Activated CD4-positive, alpha-beta T cell treated with anti-CD3 and anti-CD28 coated beads for 1 hour (primary cell): ENCODE results near the gene KLF7.

Experiments
- DNase-seq: peaks from one replicate; pipeline ENCODE4 v3.0.0-alpha.2; 2020

KLF7 gene

DNA sequence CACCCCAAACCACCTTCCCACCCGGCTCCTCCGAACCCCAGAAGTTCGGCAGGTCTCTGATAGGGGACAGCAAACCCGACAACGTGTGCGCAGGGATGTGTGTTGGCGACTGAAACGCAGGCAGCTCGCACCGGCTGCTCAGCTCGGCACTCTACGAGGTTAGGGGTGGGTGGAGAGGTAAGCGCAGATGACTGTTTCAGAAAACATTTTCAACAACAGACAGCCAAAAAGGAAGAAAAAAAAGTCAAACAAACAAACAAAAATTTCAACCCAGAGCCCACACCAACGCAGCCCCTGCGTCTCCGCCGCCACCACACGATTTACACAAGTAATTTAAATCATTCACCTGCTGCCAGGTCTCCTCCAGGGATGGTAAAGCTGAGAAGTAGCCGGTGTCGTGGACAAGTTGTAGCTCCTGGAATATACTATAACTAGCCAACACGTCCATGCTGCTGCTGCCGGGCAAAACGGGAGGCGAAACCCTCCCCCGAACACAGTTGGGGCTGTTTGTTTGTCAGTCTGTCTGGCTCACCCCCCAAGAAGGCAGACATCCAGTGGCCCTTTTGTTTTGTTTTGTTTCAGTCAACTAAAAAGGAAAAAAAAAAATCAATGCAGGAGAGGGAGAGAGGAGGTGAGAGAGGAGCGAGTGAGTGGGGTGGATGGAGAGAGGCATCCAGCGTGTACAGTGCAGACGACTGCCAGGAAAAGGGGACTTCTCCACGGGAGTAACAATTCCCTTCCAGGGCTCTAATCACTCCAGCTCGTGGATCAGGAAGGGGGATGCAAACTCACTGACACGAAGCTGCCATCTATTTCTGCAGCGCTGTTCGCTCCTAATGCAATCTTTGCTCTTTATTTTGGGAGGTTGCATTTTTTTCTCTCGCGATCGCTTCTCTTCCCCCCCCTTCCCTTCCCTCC lies at the start of gene KLF7:
TSS of gene KLF7 (minus strand) at position 828 of the 918 bp plus-strand sequence. CDS start at position 448, 380 bp downstream.
- DNase-seq, result peak; percentile 43

DNA sequence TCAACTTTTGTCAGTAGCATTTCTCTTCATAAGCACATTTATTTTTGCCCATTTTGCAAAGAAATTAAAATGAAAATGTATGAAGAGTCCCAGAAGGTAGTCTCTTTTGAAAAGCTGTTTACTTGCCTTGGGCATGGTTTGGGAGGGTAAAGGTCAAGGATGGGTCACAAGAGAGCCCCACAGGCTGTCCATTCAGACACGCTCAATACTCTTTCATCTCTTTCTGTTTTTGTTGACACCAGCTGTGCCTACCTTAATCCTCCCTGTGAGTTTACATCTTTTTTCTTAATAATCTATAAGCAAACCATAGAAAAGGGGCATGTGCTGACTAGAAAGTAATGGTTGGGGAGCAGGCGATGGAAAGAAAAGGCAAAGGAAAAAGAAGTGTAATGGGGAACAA lies 49.6 kb upstream of the KLF7 start:
- DNase-seq, result no peak

DNA sequence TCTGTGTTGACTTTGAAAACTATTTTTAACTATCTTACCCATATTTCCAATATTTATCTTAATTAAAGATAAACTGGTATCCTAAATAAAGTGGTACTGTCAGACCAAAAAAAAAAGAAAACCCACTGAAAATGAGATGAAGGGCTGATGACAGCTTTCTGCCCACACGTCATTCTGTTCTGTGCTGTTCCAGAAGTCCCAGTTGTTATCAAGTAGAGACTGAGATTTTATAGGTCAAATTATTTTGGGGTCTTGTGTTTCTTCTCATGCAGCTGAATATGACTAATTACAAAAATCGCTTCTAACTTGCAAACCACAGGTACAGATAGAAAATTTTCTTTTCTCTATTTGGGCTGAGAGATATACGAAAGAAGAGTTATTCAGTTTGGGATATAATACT lies 48.7 kb upstream of the KLF7 start:
- DNase-seq, result no peak

DNA sequence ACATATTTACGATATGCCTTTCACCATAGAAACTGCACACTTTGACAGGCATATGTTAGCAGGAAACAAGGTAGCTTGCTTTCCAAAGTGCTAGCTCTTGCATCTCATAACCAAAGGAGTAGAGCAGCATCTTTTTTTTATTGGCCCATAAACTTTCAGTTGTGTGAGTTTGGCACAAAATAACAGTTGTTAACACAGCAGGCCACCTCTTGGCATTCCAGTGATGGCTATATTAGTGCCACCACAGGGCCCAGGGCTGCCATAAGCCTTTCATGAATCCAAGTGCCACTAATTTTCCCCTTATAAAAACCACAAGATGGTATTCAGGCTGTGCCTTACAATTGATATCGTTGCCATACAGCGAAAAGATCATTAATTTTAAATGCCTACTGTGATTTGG lies 40.3 kb upstream of the KLF7 start:
- no peak for DNase-seq

DNA sequence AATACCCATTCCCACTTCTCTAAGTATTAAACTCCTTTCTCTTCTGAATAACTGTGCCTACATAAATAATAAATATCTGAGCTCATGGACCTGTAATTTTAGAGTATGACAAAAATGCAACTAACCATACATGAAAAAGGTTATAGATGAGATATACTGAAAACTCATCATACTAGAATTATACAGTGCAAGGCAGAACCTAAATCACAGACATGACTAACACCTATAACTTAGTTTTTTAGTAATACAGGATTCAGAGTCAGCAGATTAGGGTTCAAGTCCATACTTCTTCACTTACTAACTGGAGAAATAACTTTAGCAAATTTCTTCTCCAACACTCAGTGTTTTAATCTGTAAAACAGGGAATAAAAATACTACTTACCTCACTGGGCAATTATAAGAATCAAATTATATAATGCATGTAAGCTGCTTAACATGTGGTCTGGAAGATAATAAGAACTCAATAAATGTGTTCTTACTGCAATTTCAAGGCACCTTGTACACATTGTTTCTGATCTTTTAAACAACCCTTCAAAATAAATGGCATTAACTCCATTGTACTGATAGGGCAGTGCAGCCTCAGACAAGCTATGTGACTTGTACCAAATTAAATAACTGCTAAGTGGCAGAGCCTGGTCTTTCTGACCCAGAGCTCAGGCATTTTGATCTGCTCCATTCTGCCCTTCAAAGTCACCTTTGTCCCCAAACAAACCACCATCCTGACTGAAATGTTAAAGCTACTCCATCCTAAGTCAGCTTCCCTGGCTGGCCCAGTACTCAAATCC lies 39.6 kb upstream of the KLF7 start:
- DNase-seq, result no peak

DNA sequence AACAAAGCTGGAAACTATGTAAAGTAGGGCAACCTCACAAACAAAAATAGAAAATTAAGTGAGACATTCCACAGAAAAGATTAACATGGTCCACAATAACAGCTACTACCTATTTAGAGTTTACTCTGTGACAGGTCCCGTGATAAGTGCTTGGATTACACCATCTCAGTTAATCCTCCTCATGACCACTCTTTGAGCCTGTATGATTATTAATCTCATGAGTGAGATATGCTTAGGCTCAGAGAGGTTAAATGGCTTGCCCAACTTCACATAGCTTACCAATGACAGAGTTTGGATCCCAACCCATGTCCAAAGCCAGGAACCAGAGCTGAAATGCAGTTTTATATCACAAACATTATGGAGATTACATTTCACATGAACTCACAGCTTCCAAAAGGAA lies 37.3 kb upstream of the KLF7 start:
- DNase-seq, result no peak

DNA sequence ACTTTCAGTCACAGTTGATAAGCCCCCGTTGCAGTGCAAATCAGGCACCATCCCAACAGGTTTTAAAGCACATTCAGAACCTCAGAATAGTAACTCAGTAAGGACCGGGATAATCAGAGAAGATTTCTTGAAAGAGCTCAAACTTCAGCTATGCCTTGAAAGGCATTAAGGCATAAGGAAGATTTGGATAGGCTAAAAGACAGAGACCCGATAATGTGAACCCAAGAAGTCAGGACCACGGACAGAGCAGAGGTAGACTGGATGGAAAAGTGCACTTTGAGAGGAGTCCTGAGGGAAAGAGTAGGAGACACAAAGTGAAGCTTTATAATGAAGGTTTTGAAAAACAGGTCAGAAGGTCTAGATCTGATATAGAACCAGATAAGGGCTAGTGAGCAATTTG lies 36.9 kb upstream of the KLF7 start:
- DNase-seq, result no peak

DNA sequence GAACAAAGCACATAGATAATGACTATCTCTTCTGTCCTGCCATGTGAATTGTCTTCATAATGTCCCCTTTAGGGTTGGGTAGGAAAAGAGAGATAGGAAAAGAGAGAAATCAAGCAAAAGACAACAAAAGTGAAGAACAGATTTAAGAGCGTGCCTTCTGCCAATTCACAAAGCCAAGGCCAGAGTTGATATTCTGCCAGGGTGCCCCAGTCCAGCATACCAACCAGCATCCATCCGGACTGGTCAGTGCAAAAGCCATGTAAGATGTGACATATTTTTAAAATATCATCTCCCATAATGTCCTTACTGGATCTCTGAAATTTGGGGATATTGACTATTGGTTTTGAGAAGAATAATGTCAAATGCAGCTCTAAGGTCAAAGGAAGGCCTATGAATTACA lies 35.7 kb upstream of the KLF7 start:
- no peak for DNase-seq

DNA sequence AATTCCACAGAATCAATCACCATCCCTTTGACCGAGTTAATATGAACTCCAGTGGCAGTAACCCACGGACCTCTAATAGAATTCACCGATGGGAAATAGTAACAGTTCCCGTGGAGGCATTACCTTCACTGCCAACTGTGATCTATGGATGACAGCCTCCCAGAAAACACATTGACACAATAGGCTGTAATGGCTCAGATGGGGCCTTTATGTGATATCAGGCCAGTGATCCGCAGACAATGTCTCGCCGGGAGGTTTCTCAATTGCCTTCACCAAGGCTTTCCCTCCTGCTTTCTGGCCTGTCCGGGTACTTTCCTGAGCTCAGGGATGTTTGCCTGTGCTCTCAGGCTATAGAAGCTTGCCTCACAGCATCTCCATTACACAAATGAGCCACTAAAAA lies 34.4 kb upstream of the KLF7 start:
- DNase-seq, result no peak

DNA sequence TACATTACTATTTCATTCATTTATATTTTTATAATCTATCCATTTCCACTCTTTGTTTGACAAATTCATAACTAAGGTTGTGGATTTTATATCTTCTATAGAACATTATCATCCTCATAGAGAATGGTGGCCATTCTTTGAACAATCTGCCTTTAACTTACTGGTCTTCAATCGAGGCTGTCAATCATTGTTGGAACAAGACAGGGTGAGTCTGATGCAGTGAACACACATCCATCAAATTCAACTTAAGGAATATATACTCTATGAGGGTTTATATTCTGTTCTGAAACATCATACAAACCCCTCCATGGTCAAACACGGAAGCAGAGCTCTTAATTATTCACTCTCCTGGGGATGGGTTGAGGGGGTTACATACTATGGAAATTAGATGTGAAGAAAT lies 28.3 kb upstream of the KLF7 start:
- no peak for DNase-seq

DNA sequence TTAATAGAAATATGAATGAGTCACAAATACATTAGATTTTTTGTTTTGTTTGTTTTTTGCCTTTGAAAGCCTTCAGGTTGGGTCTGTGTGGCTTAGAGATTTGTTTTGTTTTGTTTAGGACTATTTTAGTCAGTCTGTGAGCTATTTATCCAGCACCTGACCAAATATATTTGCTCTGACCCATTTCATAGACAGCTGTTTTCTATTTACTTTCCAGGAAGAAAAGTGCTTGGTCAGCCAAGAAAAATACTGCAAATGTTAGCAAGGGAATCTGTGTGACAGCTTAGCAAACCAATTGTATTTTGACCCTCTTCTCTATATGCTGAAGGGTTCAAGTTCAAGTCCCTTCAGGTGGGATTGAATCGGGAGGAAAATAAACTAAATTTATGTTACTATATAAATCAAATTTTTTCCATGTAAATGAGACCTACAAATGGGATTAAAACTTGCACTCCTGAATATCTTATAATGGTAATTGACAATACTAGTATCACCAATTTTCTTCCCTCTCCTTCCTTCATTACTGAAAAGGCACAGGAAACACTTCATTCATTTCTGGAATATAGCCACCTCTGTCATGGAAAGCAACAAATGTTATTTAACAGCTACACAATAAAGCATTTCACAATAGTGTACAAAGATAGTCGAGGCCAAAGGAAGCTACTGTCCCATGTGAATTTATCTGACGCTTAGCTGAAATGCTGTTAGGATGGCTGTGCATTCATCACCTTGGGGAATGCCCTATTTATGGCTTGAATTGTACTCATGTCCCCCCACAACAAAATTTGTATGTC lies 23.1 kb upstream of the KLF7 start:
- DNase-seq, result no peak

DNA sequence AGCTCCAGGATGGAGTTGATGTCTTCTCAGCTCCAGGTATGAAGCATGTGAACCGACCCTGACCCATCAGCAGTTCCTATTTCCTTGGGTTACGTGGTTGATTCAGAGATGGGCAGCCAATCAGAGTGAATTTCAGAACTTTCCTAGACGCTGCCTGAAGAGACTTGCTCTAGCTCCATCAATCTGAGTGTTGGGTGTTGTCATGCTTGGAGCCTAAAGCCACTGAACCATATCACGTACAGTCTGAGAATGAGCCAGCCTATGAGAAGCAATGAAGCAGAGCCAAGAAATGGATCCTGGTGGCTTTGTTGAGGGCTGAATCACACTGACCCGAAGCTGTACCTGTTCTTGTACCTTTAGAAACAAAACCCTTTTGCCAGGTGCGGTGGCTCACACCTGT lies 19.6 kb upstream of the KLF7 start:
- no peak for DNase-seq

DNA sequence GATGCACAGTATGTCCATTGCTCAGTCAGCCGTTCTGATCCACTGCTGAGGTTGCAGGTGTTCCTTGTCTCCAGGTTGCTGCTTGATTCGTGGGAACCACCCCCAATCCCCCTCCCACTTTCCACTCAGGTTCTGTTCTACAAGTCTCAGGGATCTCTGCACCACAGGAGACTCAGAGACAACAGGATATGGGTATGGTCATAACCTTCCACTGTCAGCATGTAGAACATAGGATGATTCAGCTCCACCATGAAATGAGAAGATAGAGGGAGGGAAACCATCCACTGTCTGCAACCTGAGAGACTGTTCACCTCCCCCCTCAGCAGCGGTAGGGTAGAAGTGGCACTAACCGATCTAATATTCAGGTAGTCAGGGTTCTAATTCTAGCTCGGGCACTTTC lies 19.0 kb upstream of the KLF7 start:
- DNase-seq, result no peak

DNA sequence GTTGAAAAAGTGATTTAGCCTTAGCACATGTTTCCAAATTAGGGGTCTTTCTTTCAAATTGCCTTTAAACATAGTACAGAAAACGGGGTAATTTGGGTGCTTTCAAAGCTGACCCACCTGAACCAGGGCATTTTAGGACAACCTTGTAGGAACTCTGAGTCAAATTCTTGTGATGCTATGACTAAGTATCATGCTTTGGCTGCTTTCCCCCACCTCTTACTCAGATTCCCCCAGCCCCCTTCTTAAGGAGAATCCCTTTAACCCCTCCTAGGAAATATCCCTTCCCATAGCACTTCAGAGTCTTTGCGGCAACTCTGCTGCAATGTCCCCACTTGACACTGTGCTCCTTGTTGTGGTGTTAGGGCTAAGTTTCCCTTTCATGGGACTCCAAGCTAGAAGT lies 18.6 kb upstream of the KLF7 start:
- DNase-seq, result no peak

DNA sequence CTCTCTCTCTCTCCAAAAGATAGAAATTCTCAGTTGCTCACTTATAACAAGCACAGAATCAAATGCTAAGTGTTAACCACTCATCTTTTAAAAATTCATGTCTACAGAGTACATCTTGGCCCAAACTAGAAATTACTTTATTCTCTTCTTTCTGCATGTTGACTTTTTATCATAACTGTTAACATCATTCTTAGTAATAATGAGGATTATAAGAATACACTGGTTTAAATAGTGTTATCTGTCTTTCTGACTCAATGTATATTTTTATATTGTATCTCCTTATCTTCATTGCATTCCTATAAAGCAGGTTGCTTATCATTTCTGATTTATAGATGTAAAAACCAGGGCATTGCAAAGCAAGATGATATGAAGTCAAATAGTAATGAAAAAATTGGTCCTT lies 17.8 kb upstream of the KLF7 start:
- DNase-seq, result no peak

DNA sequence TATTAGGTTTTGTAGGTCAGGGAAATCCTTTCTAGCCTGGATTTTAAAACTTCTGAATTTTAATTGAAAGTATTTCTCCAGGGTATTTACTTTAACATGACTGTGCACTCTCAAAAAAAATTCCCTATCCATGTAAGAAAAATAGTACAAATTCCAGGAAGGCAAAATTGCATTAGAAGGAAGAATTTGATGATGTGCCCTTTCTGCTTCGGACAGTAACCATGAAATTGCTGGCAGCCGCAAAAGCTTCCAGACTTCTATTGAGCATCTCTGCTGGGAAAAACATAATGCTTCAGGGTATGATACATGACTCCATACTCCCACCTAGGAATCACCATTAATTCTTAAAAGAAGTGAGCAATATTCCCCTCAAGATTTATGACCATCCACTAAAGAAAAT lies 17.2 kb upstream of the KLF7 start:
- DNase-seq, result no peak

DNA sequence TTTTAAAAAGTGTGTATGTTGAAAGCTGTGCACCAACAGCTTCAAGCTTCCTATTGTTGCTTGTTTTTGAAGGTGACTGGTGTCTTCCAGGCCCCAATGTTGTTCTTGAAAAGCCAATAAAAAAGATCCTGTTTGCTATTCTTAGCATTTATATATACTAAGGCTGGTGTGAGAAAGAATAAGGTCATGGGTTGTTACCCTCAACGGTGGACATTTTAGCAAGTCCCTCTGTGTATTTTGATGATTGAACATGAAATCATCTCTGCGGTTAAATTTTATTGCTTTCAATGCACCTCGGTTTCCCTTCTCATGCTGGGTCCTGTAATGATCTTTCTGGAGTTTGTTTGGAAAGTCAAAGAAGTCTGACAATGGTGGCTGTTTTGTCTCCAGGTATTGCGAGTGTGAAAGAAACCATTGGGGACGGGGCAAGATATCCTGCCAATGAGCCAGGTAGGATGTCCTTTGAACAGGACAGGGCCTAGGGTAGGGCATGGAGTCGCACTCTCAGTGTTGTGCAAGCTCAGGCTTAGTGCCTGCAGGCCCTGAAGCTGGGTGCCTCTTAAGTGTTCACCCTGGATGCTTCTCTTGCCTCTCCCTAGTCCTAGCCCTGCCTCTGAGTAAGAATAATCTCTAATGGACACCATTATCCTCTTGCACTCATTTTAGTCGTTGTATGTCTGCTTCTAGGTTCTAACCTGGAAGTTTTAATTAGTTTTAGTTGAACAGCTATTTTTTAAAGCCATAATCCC lies 16.0 kb upstream of the KLF7 start:
- DNase-seq, result no peak

DNA sequence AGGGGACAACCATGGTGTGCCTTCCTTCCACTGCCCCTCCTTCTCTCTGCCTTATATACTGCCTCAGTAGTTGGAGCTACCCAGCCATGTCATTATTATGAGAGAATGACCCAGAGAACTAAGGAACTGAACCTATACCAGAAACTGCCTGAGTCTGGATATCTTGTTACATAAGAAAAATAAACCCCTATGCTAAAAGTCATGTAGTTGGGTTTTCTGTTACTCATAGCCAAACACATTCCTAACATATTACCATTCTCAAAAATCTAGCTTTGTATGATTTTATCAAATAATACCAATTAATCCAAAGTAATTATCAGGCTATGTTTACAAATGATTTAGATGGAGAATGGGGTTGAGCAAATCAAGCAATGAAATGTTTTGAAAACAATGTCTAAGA lies 15.0 kb upstream of the KLF7 start:
- no peak for DNase-seq

DNA sequence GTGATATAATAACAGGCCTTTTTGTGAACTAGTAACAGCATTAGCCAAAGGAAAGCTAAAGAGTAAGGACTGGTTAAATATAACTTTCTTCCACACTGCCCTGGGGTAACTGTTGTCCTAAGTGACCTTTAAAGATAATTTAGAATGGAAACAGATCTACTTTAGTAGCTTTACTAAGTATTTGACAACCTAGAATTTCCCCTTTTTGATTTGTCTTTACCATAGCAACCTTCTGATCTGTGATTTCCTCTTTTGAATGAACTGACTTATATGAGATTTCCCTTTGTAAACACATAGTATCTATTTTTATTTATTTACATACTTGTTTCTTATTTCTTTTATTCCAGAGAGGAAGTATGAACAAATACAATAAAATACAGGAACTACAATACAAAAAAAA lies 10.5 kb upstream of the KLF7 start:
- no peak for DNase-seq

DNA sequence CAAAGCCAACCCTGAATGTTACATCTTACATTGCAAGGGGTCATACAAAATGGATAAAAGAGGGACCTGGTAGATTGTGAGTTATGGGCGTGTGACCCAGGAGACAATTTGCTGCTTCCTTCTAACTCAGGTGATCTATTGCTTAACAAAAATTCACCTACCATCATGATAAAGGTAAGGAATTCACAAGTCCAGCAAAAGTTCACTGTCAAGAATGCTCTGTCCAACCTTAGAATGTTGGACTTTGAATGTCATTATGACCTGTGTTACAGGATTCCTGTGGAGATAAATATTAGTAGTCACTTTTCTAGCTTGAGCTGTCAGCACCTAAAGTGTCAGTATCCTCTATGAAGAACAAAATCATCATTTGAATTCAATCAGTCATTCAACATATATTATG lies 7.9 kb upstream of the KLF7 start:
- DNase-seq, result no peak

DNA sequence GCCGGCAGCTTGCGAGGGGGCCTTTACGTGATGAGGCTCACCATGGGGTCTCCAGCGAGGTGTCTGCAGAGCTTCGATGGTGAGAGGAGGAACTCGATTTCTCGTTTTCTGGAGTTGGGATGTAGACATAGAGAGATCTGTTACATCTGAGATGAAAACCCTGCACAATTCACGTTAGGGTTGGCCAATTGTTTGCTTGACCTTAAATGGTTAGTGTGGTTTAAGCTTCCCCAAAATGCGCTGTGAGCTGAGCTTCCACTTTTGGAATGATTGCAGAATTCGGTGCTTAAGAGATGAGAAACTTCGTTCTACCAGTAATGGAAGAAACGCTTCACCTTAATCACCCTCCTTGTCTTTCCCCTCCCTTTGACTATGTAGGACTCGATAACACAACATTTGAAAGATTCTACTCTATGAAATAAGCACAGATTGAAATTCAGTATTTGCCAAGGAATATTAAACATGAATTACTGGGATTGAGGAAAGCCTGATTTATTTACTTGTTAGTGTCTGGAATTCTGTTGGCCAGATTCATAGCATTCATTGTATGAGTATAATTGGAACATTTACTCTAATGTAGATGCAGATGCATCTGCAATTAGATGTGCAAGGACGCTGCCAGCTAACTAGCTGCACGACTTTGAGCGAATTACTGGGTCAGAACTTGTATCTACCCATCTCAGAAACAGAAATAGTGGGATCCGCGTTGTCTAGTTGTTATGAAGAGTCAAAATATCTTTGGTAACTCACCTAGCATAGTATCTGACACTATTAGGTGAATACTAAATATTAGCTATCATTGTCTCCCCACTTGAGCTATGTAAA lies 1.6 kb upstream of the KLF7 start:
- DNase-seq, result no peak
